ENCODE data around the gene CLCA1.

DNA sequence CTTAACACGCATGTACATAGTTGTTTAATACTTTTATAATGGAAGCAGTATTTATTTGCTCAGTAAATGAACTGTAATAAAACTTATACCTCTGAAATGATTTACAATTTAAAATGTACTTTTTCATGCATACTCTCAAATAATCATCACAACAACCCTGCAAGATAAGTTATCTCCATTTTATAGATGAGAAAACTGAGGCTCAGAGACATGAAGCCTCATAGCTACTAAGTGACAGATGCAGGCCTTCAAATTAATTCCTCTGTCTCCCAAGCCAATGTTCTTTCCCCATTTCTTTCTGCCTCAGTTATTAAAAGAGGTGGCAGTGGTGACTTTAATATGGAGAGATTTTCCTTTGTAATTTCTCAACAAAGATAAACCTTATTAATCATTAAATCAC lies 19.6 kb upstream of the CLCA1 start:
- TF ChIP-seq EP300 (IDR thresholded peaks at IDR 0.05) (no peak), POLR2AphosphoS5 (IDR thresholded peaks at IDR 0.05) (no peak)
